Activated naive CD4-positive, alpha-beta T cell treated with anti-CD3 and anti-CD28 coated beads for 36 hours (primary cell): ENCODE data around the gene SLC9A1. TPM values are rescaled to one million over a fixed set of nuclear protein-coding genes. Genes with fewer than 3 reads are reported as not detected.
"Not testable (repeated sequence)": the region's sequence is repeated elsewhere in the genome, so short reads cannot be mapped to it uniquely, and the experiment has no call there.

Source experiments
- CTCF ChIA-PET: fragments of 350-600 bp; sonication (Branson Sonifier 250); formaldehyde crosslinking; loops from one replicate; lab custom pipeline; 2021; ENCODE audit warnings: antibody characterized with exemption; lab: Charles Lee
- DNase-seq: peaks from one replicate; pipeline ENCODE4 v3.0.0-alpha.2; 2020
- H3K27ac Mint-ChIP-seq: one replicate; pipeline ENCODE4 v1.8.0; 2021; ENCODE audit warnings: mild to moderate bottlenecking, mixed read lengths
- H3K27me3 Mint-ChIP-seq: one replicate; pipeline ENCODE4 v1.8.0; 2021; ENCODE audit warnings: low read depth, mixed read lengths
- H3K36me3 Mint-ChIP-seq: one replicate; pipeline ENCODE4 v1.8.0; 2021; ENCODE audit warnings: low read depth, mixed read lengths
- H3K4me1 Mint-ChIP-seq: one replicate; pipeline ENCODE4 v1.8.0; 2021; ENCODE audit warnings: low read depth, mixed read lengths
- H3K4me3 Mint-ChIP-seq: one replicate; pipeline ENCODE4 v1.8.0; 2021; ENCODE audit warnings: mild to moderate bottlenecking, moderate library complexity, mixed read lengths
- H3K9me3 Mint-ChIP-seq: one replicate; pipeline ENCODE4 v1.8.0; 2021; ENCODE audit warnings: mixed read lengths
- intact Hi-C: fragments of 100-400 bp; cut with micrococcal nuclease; formaldehyde crosslinking; loops from one replicate; pipeline ENCODE4 v1.15.1; 2023
- total RNA-seq, 2 experiments: library from RNA; stranded (reverse); gene quantifications; one replicate each; pipeline ENCODE4 v1.2.3, GENCODE V29; 2021

Gene SLC9A1
- total RNA-seq, 2 experiments from 2014 or later, result 15.4 to 16.5 TPM

GRCh38 chr1:27129225-27129624 lies 25.7 kb downstream of the SLC9A1 start:
- intact Hi-C loops, result no loop called here
- CTCF ChIA-PET, result no interaction called here
- no peaks in the 10 kb centered on the region for H3K9me3 Mint-ChIP-seq
- no peaks in the 10 kb centered on the region for H3K27me3 Mint-ChIP-seq
- DNase-seq, result no peak
- H3K36me3 Mint-ChIP-seq, result peaks cover 2% of the 10 kb centered on the region
- H3K27ac Mint-ChIP-seq, result no peak overlapping the region
- H3K4me3 Mint-ChIP-seq, result no peak overlapping the region
- no peaks in the 10 kb centered on the region for H3K4me1 Mint-ChIP-seq

GRCh38 chr1:27127419-27127818 lies 27.5 kb downstream of the SLC9A1 start:
- peaks cover 2% of the 10 kb centered on the region for H3K4me1 Mint-ChIP-seq
- CTCF ChIA-PET, result no interaction called here
- no peak for DNase-seq
- no peaks in the 10 kb centered on the region for H3K27me3 Mint-ChIP-seq
- no peaks in the 10 kb centered on the region for H3K36me3 Mint-ChIP-seq
- intact Hi-C loops, result no loop called here
- no peaks in the 10 kb centered on the region for H3K9me3 Mint-ChIP-seq
- no peak overlapping the region for H3K27ac Mint-ChIP-seq
- H3K4me3 Mint-ChIP-seq, result no peak overlapping the region

GRCh38 chr1:27126391-27126790 lies 28.5 kb downstream of the SLC9A1 start:
- Mint-ChIP-seq H3K4me1 (peaks cover 2% of the 10 kb centered on the region), H3K9me3 (no peaks in the 10 kb centered on the region), H3K4me3 (no peak overlapping the region), H3K27ac (no peak overlapping the region), H3K36me3 (no peaks in the 10 kb centered on the region), H3K27me3 (no peaks in the 10 kb centered on the region)
- CTCF ChIA-PET, result interaction anchor here (0.6 to 2.5 kb wide), 2 partner anchors 24 to 427 kb away, joined by 4 to 5 read pairs; no protein-coding TSS in a partner anchor
- intact Hi-C loops, result no loop called here
- DNase-seq, result no peak

DNA sequence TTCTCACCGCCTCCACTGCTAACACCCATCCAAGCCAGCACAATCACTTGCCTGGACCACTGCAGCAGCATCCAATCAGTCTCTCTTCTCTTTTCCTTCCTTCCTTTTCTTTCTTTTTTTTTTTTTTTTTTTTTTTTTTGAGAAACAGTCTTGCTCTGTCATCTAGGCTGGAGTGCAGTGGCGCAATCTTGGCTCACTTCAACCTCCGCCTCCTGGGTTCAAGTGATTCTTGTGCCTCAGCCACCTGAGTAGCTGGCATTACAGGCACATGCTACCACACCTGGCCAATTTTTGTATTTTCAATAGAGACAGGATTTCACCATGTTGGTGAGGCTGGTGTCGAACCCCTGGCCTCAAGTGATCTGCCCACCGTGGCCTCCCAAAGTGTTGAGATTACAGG lies 29.8 kb downstream of the SLC9A1 start:
- H3K9me3 Mint-ChIP-seq, H3K4me1 Mint-ChIP-seq, H3K4me3 Mint-ChIP-seq, H3K27ac Mint-ChIP-seq, intact Hi-C loops, H3K36me3 Mint-ChIP-seq, H3K27me3 Mint-ChIP-seq, DNase-seq: not testable (repeated sequence)
- CTCF ChIA-PET, result interaction anchor here (0.6 to 2.5 kb wide), 3 partner anchors 22 to 56 kb away, joined by 3 to 5 read pairs (median 4); no protein-coding TSS in a partner anchor

DNA sequence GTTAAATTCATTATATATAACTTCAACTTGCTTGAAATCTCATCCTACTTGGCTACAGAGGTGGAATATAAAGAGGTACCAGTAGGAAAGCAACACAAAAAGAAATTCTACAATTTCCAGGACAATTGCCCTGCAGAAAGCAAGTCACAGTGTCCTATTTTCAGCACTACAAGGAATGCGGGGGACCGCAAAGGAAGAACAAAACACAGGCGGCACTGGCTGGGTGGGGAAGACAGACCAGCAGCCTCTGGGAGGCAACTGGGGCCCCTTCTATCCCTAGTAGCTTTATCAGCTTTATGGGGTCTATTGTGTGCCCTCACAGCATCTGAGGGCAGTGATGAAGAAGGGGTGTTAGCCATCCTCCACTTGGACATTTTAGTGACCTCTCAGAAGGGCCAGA lies 30.5 kb downstream of the SLC9A1 start:
- DNase-seq, result no peak
- H3K36me3 Mint-ChIP-seq, result peaks cover 1% of the 10 kb centered on the region
- no peaks in the 10 kb centered on the region for H3K27me3 Mint-ChIP-seq
- no peak overlapping the region for H3K4me3 Mint-ChIP-seq
- intact Hi-C loops, result no loop called here
- CTCF ChIA-PET, result interaction anchor here (0.7 to 2.0 kb wide), 2 partner anchors 10 to 186 kb away, joined by 3 to 4 read pairs; no protein-coding TSS in a partner anchor
- peaks cover 2% of the 10 kb centered on the region for H3K4me1 Mint-ChIP-seq
- no peak overlapping the region for H3K27ac Mint-ChIP-seq
- no peaks in the 10 kb centered on the region for H3K9me3 Mint-ChIP-seq

GRCh38 chr1:27122652-27123051 lies 32.3 kb downstream of the SLC9A1 start:
- Mint-ChIP-seq H3K36me3 (peaks cover 1% of the 10 kb centered on the region), H3K9me3 (no peaks in the 10 kb centered on the region), H3K4me3 (no peak overlapping the region), H3K27me3 (no peaks in the 10 kb centered on the region), H3K27ac (no peak overlapping the region), H3K4me1 (peaks cover 2% of the 10 kb centered on the region)
- intact Hi-C loops, result no loop called here
- CTCF ChIA-PET, result interaction anchor here (0.5 to 2.0 kb wide), 4 partner anchors 9 to 40 kb away, joined by 3 to 4 read pairs (median 4); no protein-coding TSS in a partner anchor
- DNase-seq, result peak; percentile 28

GRCh38 chr1:27120854-27121253 lies 34.1 kb downstream of the SLC9A1 start:
- no peak for DNase-seq
- Mint-ChIP-seq H3K36me3 (peaks cover 1% of the 10 kb centered on the region), H3K27ac (no peak overlapping the region), H3K27me3 (no peaks in the 10 kb centered on the region), H3K4me3 (no peak overlapping the region), H3K4me1 (peaks cover 8% of the 10 kb centered on the region), H3K9me3 (no peaks in the 10 kb centered on the region)
- CTCF ChIA-PET, result no interaction called here
- intact Hi-C loops, result no loop called here

GRCh38 chr1:27118440-27118689 lies 36.6 kb downstream of the SLC9A1 start:
- CTCF ChIA-PET, result interaction anchor here (1.5 kb wide), 2 partner anchors 16 to 24 kb away, joined by 3 to 4 read pairs; no protein-coding TSS in a partner anchor

DNA sequence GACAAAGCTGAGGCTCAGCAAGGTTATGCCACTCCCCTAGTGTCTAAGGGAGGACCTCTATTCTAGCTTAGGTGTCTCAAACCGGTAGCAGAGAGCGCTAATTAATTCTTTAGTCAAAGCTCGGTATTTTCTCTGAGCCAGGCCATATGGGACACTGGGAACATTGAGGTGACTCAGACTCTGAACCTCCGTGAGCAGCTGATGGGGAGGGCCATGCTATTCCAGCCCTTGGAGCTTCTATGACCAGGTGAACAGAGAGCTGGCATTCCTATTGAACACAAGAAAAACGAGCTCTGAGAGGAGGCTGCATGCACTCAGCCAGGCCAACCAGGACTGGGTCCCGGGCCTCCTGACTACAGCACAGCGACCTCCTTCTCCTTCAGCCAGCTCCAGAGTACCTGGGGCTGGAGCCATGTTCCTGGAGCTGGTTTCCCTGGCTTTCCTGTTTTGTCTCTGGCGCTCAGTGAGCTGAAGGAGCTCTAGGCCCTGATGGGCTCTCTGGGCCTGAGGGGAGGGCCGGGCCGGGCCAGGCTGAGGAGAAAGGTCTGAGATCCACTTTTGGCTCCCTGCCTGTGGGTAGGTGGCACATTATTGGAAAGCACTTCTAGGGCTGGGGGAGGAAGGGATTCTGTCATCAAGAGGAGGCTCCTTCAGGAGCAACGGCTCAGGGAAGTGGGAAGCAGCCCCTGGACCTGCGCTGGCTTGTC lies 37.0 kb downstream of the SLC9A1 start:
- CTCF ChIA-PET, result interaction anchor here (0.7 to 1.5 kb wide), 4 partner anchors 16 to 239 kb away, joined by 3 to 4 read pairs (median 3); no protein-coding TSS in a partner anchor
- Mint-ChIP-seq H3K36me3 (peaks cover 11% of the 10 kb centered on the region), H3K4me1 (peaks cover 38% of the 10 kb centered on the region), H3K27ac (no peak overlapping the region), H3K9me3 (no peaks in the 10 kb centered on the region), H3K4me3 (no peak overlapping the region), H3K27me3 (no peaks in the 10 kb centered on the region)
- no peak for DNase-seq
- intact Hi-C loops, result no loop called here

More at GRCh38 chr1:27118440-27118689, 36.6 kb downstream of the SLC9A1 start:
- H3K27ac Mint-ChIP-seq, result no peak overlapping the region
- H3K36me3 Mint-ChIP-seq, result peaks cover 6% of the 10 kb centered on the region
- DNase-seq, result no peak
- H3K4me3 Mint-ChIP-seq, result no peak overlapping the region
- no peaks in the 10 kb centered on the region for H3K27me3 Mint-ChIP-seq
- peaks cover 33% of the 10 kb centered on the region for H3K4me1 Mint-ChIP-seq
- intact Hi-C loops, result no loop called here
- H3K9me3 Mint-ChIP-seq, result no peaks in the 10 kb centered on the region

- Mint-ChIP-seq H3K36me3 (peaks cover 14% of the 10 kb centered on the region), H3K27me3 (no peaks in the 10 kb centered on the region), H3K4me1 (peaks cover 46% of the 10 kb centered on the region), H3K27ac (peak overlapping the region; percentile 13), H3K9me3 (no peaks in the 10 kb centered on the region), H3K4me3 (no peak overlapping the region)
- CTCF ChIA-PET, result interaction anchor here (0.6 to 1.5 kb wide), 3 partner anchors 14 to 273 kb away, joined by 3 to 5 read pairs (median 4); no protein-coding TSS in a partner anchor
- intact Hi-C loops, result no loop called here
- DNase-seq, result no peak
Measured at GRCh38 chr1:27116697-27117096, 38.2 kb downstream of the SLC9A1 start.

DNA sequence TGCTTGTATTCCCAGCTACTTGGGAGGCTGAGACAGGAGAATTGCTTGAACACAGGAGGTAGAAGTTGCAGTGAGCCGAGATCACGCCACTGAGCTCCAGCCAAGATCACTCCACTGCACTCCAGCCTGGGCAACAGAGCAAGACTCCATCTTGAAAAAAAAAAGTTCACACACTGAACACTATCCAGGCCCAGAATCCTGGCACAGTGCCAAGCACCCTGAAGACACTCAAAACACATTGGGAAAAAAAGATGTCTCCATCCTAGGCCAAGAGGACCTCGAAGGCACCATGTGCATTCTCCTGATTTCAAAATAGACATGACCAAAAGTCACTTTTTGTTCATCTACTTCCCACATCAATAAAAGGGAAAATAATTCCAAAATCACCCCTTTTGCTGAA lies 38.7 kb downstream of the SLC9A1 start:
- CTCF ChIA-PET, result interaction anchor here (0.6 to 2.7 kb wide), 3 partner anchors 14 to 81 kb away, joined by 4 to 9 read pairs (median 5); no protein-coding TSS in a partner anchor
- H3K4me1 Mint-ChIP-seq, result peaks cover 47% of the 10 kb centered on the region

DNA sequence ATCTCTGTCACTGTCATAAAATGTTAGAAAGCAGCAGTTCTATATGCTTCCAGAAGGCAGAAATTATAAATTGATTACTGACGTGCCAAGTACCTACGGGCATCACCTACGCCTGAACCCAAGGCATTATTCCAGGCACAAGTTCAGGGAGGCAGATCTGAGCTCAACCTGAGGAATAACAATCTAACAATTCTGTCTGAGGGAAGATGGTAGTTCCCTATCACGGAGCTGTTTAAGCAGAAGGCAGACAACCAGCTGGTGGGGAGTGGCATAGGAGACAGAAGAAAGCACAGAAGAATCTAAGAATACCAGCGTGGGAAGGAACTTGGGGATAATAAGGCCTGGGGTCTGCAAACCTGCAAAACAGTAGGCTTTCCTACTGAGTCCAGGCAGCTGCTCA lies 40.4 kb downstream of the SLC9A1 start:
- H3K27me3 Mint-ChIP-seq, result no peaks in the 10 kb centered on the region
- H3K4me3 Mint-ChIP-seq, result no peak overlapping the region
- no peak for DNase-seq
- H3K27ac Mint-ChIP-seq, result peak overlapping the region; percentile 20
- CTCF ChIA-PET, result interaction anchor here (0.6 to 4.3 kb wide), 8 partner anchors 9 to 171 kb away, joined by 3 to 22 read pairs (median 4); no protein-coding TSS in a partner anchor
- peaks cover 13% of the 10 kb centered on the region for H3K36me3 Mint-ChIP-seq
- peaks cover 50% of the 10 kb centered on the region for H3K4me1 Mint-ChIP-seq
- intact Hi-C loops, result no loop called here
- no peaks in the 10 kb centered on the region for H3K9me3 Mint-ChIP-seq

More for the DNA sequence above, 38.7 kb downstream of the SLC9A1 start:
- Mint-ChIP-seq H3K4me3 (no peak overlapping the region), H3K27me3 (no peaks in the 10 kb centered on the region), H3K36me3 (peaks cover 14% of the 10 kb centered on the region), H3K9me3 (no peaks in the 10 kb centered on the region), H3K27ac (no peak overlapping the region)
- no peak for DNase-seq
- intact Hi-C loops, result no loop called here
